ENCODE data around the gene IFNLR1. TPM values are rescaled to one million over a fixed set of nuclear protein-coding genes. Genes with fewer than 3 reads are reported as not detected.
"Not testable (repeated sequence)": the region's sequence is repeated elsewhere in the genome, so short reads cannot be mapped to it uniquely, and the experiment has no call there.

The IFNLR1 gene
- total RNA-seq, 1 experiment from 2014 or later = 4.1 TPM

- in situ Hi-C loops (cut with HindIII; ENCODE audit: low pct_unique_long_range_greater_than_20kb, low sequenced_read_pairs); DNase-seq (ENCODE audit: low read depth): not testable (repeated sequence)
These were observed 20.3 kb upstream of the IFNLR1 start for GRCh38 chr1:24207395-24207687.

- in situ Hi-C loops (cut with HindIII; ENCODE audit: low pct_unique_long_range_greater_than_20kb, low sequenced_read_pairs) = no loop called here
- DNase-seq (ENCODE audit: low read depth) = no peak
These were observed 19.7 kb upstream of the IFNLR1 start for GRCh38 chr1:24206516-24207394.

DNA sequence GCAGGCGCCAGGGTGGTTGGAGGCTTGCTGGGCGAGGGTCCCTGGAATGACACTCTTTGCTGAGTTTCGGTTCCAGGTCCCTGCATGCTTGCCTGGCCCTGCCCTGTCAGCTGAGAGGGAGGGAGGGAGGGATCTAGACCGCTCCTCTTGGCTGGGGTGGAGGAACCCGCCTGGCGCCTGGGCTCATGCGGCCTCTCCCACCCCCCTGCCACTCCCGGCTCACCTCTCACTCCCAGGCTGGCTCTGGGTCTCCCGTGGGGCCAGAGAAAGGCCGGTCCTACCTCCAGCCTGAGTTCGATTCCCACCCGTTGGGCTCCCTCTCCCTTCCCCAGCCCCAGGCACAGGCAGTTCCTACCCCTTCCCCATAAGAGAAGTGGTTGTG lies 19.0 kb upstream of the IFNLR1 start:
- DNase-seq (ENCODE audit: low read depth) = no peak
- in situ Hi-C loops (cut with HindIII; ENCODE audit: low pct_unique_long_range_greater_than_20kb, low sequenced_read_pairs) = no loop called here

GRCh38 chr1:24205345-24206082 lies 18.4 kb upstream of the IFNLR1 start:
- in situ Hi-C loops (cut with HindIII; ENCODE audit: low pct_unique_long_range_greater_than_20kb, low sequenced_read_pairs) = no loop called here
- DNase-seq (ENCODE audit: low read depth) = no peak

- in situ Hi-C loops (cut with HindIII; ENCODE audit: low pct_unique_long_range_greater_than_20kb, low sequenced_read_pairs) = no loop called here
- DNase-seq (ENCODE audit: low read depth) = no peak
These were observed 17.0 kb upstream of the IFNLR1 start for GRCh38 chr1:24204116-24204515.

GRCh38 chr1:24203404-24203803 lies 16.3 kb upstream of the IFNLR1 start:
- peak; percentile 44 for DNase-seq (ENCODE audit: low read depth)
- in situ Hi-C loops (cut with HindIII; ENCODE audit: low pct_unique_long_range_greater_than_20kb, low sequenced_read_pairs) = no loop called here

DNA sequence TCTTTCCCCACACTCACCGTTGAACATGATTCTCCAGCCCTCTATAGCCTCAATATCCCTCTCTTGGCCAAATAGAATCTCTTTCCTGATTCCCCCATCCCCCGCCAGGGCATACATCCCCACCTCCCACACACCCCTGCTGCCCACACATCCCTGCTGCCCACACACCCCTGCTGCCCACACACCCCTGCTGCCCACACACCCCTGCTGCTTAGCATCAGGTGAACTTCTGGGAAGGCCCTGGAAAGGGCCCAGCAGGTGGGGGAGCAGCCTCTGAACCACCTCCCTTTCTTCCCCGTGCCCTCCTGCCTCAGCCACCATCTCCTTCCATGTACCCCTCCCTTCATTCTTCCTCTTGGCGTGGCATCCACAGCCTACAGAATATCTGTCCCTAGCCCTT lies 15.9 kb upstream of the IFNLR1 start:
- no peak for DNase-seq (ENCODE audit: low read depth)
- in situ Hi-C loops (cut with HindIII; ENCODE audit: low pct_unique_long_range_greater_than_20kb, low sequenced_read_pairs) = no loop called here

DNA sequence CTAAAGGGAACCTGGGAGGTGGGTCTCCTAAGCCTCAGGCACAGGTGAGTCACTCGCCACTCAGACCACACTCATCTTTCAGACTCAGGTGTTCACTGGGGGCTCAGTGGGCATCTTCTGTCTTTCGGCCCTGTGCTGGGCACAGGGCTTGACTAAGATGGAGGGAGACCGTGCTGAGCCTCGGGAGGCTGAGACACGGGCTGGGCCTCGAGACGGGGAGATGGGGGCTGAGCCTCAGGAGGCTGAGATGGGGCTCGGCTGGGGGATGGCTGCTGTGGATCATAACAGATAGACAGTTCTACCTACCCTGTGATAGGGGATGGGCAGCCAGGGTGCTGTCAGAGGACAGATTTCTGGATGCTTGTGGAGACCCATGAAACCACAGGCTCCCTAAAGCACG lies 15.5 kb upstream of the IFNLR1 start:
- in situ Hi-C loops (cut with HindIII; ENCODE audit: low pct_unique_long_range_greater_than_20kb, low sequenced_read_pairs) = no loop called here
- no peak for DNase-seq (ENCODE audit: low read depth)

DNA sequence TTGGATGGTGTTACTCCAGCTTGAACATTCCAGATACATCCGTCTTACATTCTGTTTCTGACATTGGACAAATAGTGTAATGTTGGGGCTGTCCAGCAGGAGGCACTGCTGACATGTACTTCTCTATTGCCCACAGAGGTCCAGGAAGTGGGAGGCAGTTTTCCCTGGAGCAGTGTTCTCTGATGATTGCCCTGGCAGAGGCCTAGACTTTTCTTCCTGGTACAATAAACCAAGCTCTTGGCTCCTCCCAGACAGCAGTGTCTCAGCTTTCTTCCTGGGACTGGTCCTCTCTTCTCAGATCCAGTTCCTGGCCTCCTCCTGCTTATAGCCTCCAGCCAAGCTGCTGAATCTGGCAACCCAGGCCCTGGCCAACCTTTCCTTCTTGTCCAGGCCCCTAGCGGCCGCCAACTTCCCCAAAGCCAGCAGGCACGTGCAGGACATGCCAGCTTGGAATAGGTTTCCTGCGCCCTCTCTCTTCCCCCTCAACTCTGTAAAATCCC lies 14.9 kb upstream of the IFNLR1 start:
- DNase-seq (ENCODE audit: low read depth) = peak; percentile 84
- in situ Hi-C loops (cut with HindIII; ENCODE audit: low pct_unique_long_range_greater_than_20kb, low sequenced_read_pairs) = no loop called here

GRCh38 chr1:24199291-24199900 lies 12.3 kb upstream of the IFNLR1 start:
- peak; percentile 61 for DNase-seq (ENCODE audit: low read depth)
- in situ Hi-C loops (cut with HindIII; ENCODE audit: low pct_unique_long_range_greater_than_20kb, low sequenced_read_pairs) = loop anchor here (10.0 kb wide), 2 partner anchors 195 to 435 kb away; no protein-coding TSS in a partner anchor

DNA sequence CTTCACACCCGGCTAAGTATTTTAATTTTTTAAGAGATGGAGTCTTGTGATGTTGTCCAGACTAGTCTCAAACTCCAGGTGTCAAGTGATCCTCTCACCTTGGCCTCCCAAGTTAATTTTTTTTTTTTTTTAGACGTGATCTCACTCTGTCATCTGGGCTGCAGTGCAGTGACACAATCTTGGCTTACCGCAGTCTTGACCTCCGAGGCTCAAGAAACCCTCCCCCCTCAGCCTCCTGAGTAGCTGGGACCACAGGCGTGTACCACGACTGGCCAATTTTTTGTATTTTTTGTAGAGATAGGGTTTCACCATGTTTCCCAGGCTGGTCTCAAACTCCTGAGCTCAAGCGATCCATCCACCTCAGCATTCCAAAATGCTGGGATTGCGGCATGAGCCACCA lies 11.7 kb upstream of the IFNLR1 start:
- in situ Hi-C loops (cut with HindIII; ENCODE audit: low pct_unique_long_range_greater_than_20kb, low sequenced_read_pairs) = loop anchor here (10.0 kb wide), 2 partner anchors 196 to 436 kb away; no protein-coding TSS in a partner anchor
- DNase-seq (ENCODE audit: low read depth) = no peak

DNA sequence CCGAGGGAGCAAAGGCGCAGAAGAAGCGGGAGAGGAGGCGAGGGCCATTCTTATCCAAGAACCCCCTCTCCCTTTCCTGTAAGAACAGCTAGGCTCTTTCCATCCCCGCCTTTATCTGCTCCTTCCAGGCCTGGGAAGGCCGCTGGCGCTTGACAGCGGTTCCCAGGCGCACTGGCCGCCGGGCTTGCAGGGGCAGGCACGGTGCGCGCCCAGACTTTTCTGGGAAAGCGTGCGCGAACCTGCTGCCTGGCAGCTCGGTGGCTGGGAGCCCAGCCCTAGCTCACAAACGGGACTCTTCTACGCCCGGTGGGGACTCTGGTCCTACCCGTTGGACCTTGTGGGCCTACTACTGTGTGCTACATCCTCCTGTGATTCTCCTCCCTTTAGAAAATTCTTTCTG lies 8.8 kb upstream of the IFNLR1 start:
- no peak for DNase-seq (ENCODE audit: low read depth)
- in situ Hi-C loops (cut with HindIII; ENCODE audit: low pct_unique_long_range_greater_than_20kb, low sequenced_read_pairs) = loop anchor here (10.0 kb wide), 2 partner anchors 199 to 439 kb away; no protein-coding TSS in a partner anchor

DNA sequence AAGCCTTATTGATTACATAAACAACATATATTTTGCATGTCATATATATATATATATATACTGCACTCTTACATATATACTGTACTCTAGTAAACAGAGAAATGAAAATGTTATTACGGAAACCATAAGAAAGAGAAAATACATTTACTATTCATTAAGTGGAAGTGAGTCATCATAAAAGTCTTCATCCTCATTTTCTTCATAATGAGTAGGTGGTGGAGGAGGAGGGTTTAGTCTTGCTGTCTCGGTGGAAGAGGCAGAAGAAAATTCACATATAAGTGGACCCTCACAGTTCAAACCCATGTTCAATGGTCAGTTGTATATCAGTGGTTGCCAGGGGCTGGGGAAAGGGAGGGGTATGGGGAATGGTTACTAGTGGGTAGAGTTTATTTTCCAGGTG lies 8.0 kb upstream of the IFNLR1 start:
- no peak for DNase-seq (ENCODE audit: low read depth)
- in situ Hi-C loops (cut with HindIII; ENCODE audit: low pct_unique_long_range_greater_than_20kb, low sequenced_read_pairs) = loop anchor here (10.0 kb wide), 2 partner anchors 200 to 440 kb away; no protein-coding TSS in a partner anchor

DNA sequence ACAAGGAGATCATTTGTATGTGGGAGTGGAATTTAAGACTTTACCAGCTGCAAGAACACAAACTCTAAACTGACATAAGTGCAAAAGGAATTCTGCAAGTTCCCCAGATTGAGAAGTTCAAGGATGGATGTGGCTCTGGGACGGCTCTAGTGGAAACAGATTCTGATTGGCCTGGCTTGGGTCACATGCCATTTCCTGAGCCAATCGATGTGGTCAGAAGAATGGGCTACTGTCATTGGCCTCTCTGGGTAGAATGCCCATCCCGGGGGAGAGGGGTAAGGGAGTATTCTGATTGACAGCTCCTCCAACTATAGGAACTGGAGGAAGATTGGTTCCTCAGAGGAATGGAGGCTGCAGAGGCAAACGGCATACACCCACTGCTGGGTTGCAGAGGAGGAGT lies 6.0 kb upstream of the IFNLR1 start:
- no peak for DNase-seq (ENCODE audit: low read depth)
- in situ Hi-C loops (cut with HindIII; ENCODE audit: low pct_unique_long_range_greater_than_20kb, low sequenced_read_pairs) = loop anchor here (10.0 kb wide), 2 partner anchors 202 to 442 kb away; no protein-coding TSS in a partner anchor

DNA sequence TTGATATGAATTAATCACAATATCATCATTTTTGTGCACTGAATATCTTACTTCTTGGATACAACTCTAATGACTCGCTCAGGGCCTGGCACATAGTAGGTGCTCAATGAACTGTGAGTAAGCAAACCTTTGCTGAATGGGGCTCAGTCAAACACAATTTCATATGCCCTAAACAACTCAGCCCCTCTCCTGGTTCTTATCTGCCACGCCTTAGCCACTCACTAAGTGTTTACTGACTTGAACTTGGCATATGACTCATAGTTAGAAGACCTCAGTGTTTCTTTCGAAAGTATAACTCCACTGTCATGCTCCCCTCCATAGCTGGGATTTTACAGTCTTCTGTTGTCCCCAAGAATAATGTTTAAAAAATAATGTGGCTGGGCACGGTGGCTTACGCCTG lies 4.8 kb upstream of the IFNLR1 start:
- DNase-seq (ENCODE audit: low read depth) = no peak
- in situ Hi-C loops (cut with HindIII; ENCODE audit: low pct_unique_long_range_greater_than_20kb, low sequenced_read_pairs) = loop anchor here (10.0 kb wide), 2 partner anchors 203 to 443 kb away; no protein-coding TSS in a partner anchor

DNA sequence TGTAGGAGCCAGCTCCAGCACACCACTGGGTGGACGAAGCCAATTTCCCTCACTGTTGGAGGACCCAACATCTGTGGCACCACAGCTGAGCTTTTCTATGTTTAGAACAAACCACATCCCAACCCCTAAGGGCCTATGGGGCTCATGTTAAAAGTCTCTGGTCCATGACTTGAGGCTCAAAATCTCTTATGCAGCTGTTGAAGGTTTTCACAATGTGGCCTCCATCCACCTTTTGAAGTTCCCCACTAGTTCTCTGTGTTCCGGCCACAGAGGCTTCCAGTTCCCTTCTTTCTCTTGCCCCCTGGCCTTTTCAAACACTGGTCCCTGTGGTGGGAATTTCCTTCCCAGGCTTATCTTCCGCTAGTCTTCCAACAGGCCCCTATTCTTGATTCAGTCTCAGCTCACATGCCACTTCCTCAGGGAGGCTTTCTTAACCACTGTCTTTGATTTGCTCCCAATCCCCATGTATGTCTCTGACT lies 3.9 kb upstream of the IFNLR1 start:
- no peak for DNase-seq (ENCODE audit: low read depth)
- in situ Hi-C loops (cut with HindIII; ENCODE audit: low pct_unique_long_range_greater_than_20kb, low sequenced_read_pairs) = loop anchor here (10.0 kb wide), 2 partner anchors 204 to 444 kb away; no protein-coding TSS in a partner anchor

GRCh38 chr1:24189528-24189927 lies 2.4 kb upstream of the IFNLR1 start:
- in situ Hi-C loops (cut with HindIII; ENCODE audit: low pct_unique_long_range_greater_than_20kb, low sequenced_read_pairs) = no loop called here
- no peak for DNase-seq (ENCODE audit: low read depth)

DNA sequence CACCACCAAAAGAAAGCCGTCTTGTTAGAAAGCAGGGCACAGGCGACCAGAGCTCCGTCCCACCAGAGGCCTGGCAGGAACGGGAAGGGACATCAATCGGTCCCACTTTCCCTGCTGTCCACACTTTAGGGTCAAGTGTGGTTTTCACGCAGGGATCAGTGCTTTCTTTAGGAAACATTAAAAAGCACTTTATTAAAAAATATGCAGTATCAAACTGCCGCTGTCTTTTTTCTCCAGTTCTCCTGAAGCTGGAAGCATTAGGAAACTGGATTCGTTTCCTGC lies 437 bp downstream of the IFNLR1 start:
- DNase-seq (ENCODE audit: low read depth) = no peak
- in situ Hi-C loops (cut with HindIII; ENCODE audit: low pct_unique_long_range_greater_than_20kb, low sequenced_read_pairs) = no loop called here

Data from Caki2 (cell line).